HCT116 (cell line): Measurements from ENCODE around the gene MALSU1. TPM values are rescaled to one million over a fixed set of nuclear protein-coding genes. Genes with fewer than 3 reads are reported as not detected.

Source experiments
- ATAC-seq: fragments of 200-7000 bp; cut with Tn5 transposase; 2 replicates; pipeline ENCODE4 v1.9.1; 2020; ENCODE audit warnings: mild to moderate bottlenecking, moderate library complexity
- BruUV-seq: library from RNA; stranded (reverse); fragments of 400-500 nt; replicated peaks from 2 replicates; lab custom pipeline; 2021; lab: Mats Ljungman, UMichigan
- CTCF ChIA-PET: fragments of 300-600 bp; sonication (Branson Sonifier 250); formaldehyde crosslinking; loops from one replicate; lab custom pipeline; 2021; ENCODE audit warnings: antibody characterized with exemption; lab: Charles Lee
- POLR2A ChIA-PET: fragments of 300-600, 350-600 bp; sonication (Branson Sonifier 250); formaldehyde crosslinking; loops from one replicate; lab custom pipeline; 2021; ENCODE audit warnings: antibody characterized with exemption; lab: Charles Lee
- RAD21 ChIA-PET, 2 experiments: fragments of 300-600 bp; sonication (Branson Sonifier 250); formaldehyde crosslinking; loops; one replicate each; lab custom pipeline; 2023; ENCODE audit warnings: low total read pairs in 2 of 2; ENCODE audit not compliant: uncharacterized antibody in 2 of 2, unreplicated experiment in 2 of 2, low non-redundant PET in 1 of 2; lab: Charles Lee
- DNase-seq: peaks from one replicate; pipeline ENCODE4 v3.0.0-alpha.2; 2010; ENCODE audit warnings: low read depth, low spot score
- H2AFZ ChIP-seq: fragments of 200-600 bp; shearing (Covaris generic), sonication (generic); 2 replicates; pipeline ENCODE4 v1.6.1; 2017; ENCODE audit warnings: low read depth, mixed run types, mixed read lengths, antibody characterized with exemption, low read length; ENCODE audit not compliant: poor library complexity, severe bottlenecking
- H3K27ac ChIP-seq: 2 replicates; pipeline ENCODE4 v1.5.1; 2012; ENCODE audit warnings: low read depth, low read length
- H3K27me3 ChIP-seq: fragments of 200-600 bp; sonication (generic); 2 replicates; pipeline ENCODE4 v1.6.1; 2016; ENCODE audit warnings: mixed run types, low read length, mixed read lengths; ENCODE audit not compliant: insufficient read depth
- H3K36me3 ChIP-seq, 2 experiments: fragments of 200-500 bp in 1 of 2; fragments of 200-600 bp in 1 of 2; sonication (Bioruptor generic) in 1 of 2; sonication (generic) in 1 of 2; 2 replicates each; pipeline versions ENCODE4 v1.5.1 to v1.6.1; 2014 to 2016; ENCODE audit warnings: low read length in 2 of 2, inconsistent platforms in 1 of 2, mixed read lengths in 1 of 2, mixed run types in 1 of 2; ENCODE audit not compliant: insufficient read depth in 2 of 2, control insufficient read depth in 1 of 2
- H3K4me1 ChIP-seq, 2 experiments: fragments of 200-600 bp in 1 of 2; sonication (generic) in 1 of 2; 2 replicates each; pipeline versions ENCODE4 v1.5.1 to v1.6.1; 2012 to 2017; ENCODE audit warnings: low read length in 2 of 2, inconsistent platforms in 1 of 2, mild to moderate bottlenecking in 1 of 2, mixed read lengths in 1 of 2, mixed run types in 1 of 2, moderate library complexity in 1 of 2; ENCODE audit not compliant: insufficient read depth in 2 of 2, control insufficient read depth in 1 of 2
- H3K4me2 ChIP-seq: fragments of 200-600 bp; sonication (generic); 2 replicates; pipeline ENCODE4 v1.6.1; 2017; ENCODE audit warnings: mixed run types, low read length, mixed read lengths
- H3K4me3 ChIP-seq, 2 experiments: fragments of 200-600 bp in 1 of 2; sonication (generic) in 1 of 2; replicated peaks in 1 of 2; 2 replicates each; pipeline ENCODE4 v1.5.1; 2011 to 2016; ENCODE audit warnings: low read length in 2 of 2, control low read depth in 1 of 2, low read depth in 1 of 2, mild to moderate bottlenecking in 1 of 2, mixed read lengths in 1 of 2, mixed run types in 1 of 2
- H3K79me2 ChIP-seq: fragments of 200-600 bp; sonication (generic); 2 replicates; pipeline ENCODE4 v1.6.1; 2017; ENCODE audit warnings: mild to moderate bottlenecking, mixed run types, low read length, moderate library complexity, mixed read lengths; ENCODE audit not compliant: insufficient read depth
- H3K9ac ChIP-seq: fragments of 200-600 bp; sonication (generic); 2 replicates; pipeline ENCODE4 v1.6.1; 2016; ENCODE audit warnings: low read length, mixed read lengths
- H3K9me2 ChIP-seq: fragments of 200-600 bp; sonication (generic), shearing (Covaris generic); 2 replicates; pipeline ENCODE4 v1.6.1; 2017; ENCODE audit warnings: mixed run types, mild to moderate bottlenecking, moderate library complexity; ENCODE audit not compliant: insufficient read depth
- H3K9me3 ChIP-seq, 2 experiments: fragments of 200-500 bp in 1 of 2; fragments of 200-600 bp in 1 of 2; sonication (Bioruptor generic) in 1 of 2; sonication (generic) in 1 of 2; 2 replicates each; pipeline ENCODE4 v1.6.1; 2014 to 2017; ENCODE audit warnings: low read length in 2 of 2, mixed read lengths in 2 of 2, inconsistent platforms in 1 of 2, low read depth in 1 of 2, mild to moderate bottlenecking in 1 of 2, mixed run types in 1 of 2, moderate library complexity in 1 of 2; ENCODE audit not compliant: control insufficient read depth in 1 of 2, insufficient read depth in 1 of 2
- H4K20me1 ChIP-seq: fragments of 200-600 bp; sonication (generic), shearing (Covaris generic); 2 replicates; pipeline ENCODE4 v1.6.1; 2017; ENCODE audit warnings: mixed run types, mild to moderate bottlenecking, moderate library complexity; ENCODE audit not compliant: insufficient read depth
- ELF1 ChIP-seq: IDR thresholded peaks from 2 replicates; pipeline ENCODE4 v1.6.1; 2012; ENCODE audit warnings: low read depth, borderline replicate concordance
- EZH2phosphoT487 ChIP-seq: fragments of 200-600 bp; IDR thresholded peaks from 2 replicates; pipeline ENCODE4 v1.6.1; 2018; ENCODE audit warnings: antibody characterized with exemption, borderline replicate concordance
- REST ChIP-seq: IDR thresholded peaks from 2 replicates; pipeline ENCODE4 v1.6.1; 2012; ENCODE audit warnings: low read depth
- SIN3A ChIP-seq: IDR thresholded peaks from 2 replicates; pipeline ENCODE4 v1.6.1; 2012; ENCODE audit warnings: low read depth
- intact Hi-C: fragments of 100-400 bp; cut with micrococcal nuclease; formaldehyde crosslinking; loops from 2 replicates; pipeline ENCODE4 v1.10.0; 2022
- total RNA-seq: library from RNA; stranded (reverse); gene quantifications from one replicate; pipeline ENCODE4 v1.2.1, GENCODE V29; 2021; ENCODE audit not compliant: unreplicated experiment

MALSU1 gene
- total RNA-seq, 1 experiment from 2014 or later = 105 TPM

GRCh38 chr7:23279819-23280525 lies 19.2 kb upstream of the MALSU1 start:
- intact Hi-C loops = loop anchor here (10.0 kb wide), 1 partner anchor 195 kb away; no protein-coding TSS in a partner anchor
- H3K27me3 ChIP-seq = no peaks in the 10 kb centered on the region
- no peak for DNase-seq
- ChIA-PET RAD21 (no interaction called here), CTCF (interaction anchor here (0.7 to 1.0 kb wide), 3 partner anchors 8 to 267 kb away, joined by 3 to 4 read pairs (median 3); no protein-coding TSS in a partner anchor), POLR2A (no interaction called here)
- H3K9me3 ChIP-seq = no peaks in the 10 kb centered on the region
- H2AFZ ChIP-seq = no peak overlapping the region
- no peaks in the 10 kb centered on the region for H3K79me2 ChIP-seq
- H3K9ac ChIP-seq = no peak overlapping the region
- no peak overlapping the region for H3K4me3 ChIP-seq
- H3K36me3 ChIP-seq = no peaks in the 10 kb centered on the region
- TF ChIP-seq REST (no peak), SIN3A (no peak), EZH2phosphoT487 (no peak)
- H4K20me1 ChIP-seq = no peaks in the 10 kb centered on the region
- no peak overlapping the region for H3K4me2 ChIP-seq
- no TSS peak for BruUV-seq
- ATAC-seq = no peak
- H3K9me2 ChIP-seq = no peaks in the 10 kb centered on the region
- peaks cover 0 to 4% of the 10 kb centered on the region in 2 experiments; a peak in 2 of 4 replicates for H3K4me1 ChIP-seq
- H3K27ac ChIP-seq = no peak overlapping the region

GRCh38 chr7:23283086-23283485 lies 16.1 kb upstream of the MALSU1 start:
- Histone ChIP-seq H2AFZ (no peak overlapping the region), H3K4me2 (no peak overlapping the region), H3K9me3 (no peaks in the 10 kb centered on the region), H3K36me3 (no peaks in the 10 kb centered on the region), H3K27ac (no peak overlapping the region), H3K27me3 (no peaks in the 10 kb centered on the region), H3K4me3 (no peak overlapping the region), H4K20me1 (no peaks in the 10 kb centered on the region), H3K79me2 (no peaks in the 10 kb centered on the region), H3K9ac (no peak overlapping the region), H3K4me1 (no peaks in the 10 kb centered on the region), H3K9me2 (no peaks in the 10 kb centered on the region)
- intact Hi-C loops = no loop called here
- ChIA-PET CTCF (interaction anchor here (1.1 kb wide), 1 partner anchor 10 kb away, joined by 7 read pairs; no protein-coding TSS in a partner anchor), RAD21 (no interaction called here), POLR2A (no interaction called here)
- TF ChIP-seq REST (no peak), ELF1 (no peak)
- ATAC-seq (no peak), DNase-seq (no peak)
- no TSS peak for BruUV-seq
